ENCODE measurements around the gene PRDM4.

GRCh38 chr12:107730618-107731341 lies 30.2 kb downstream of the PRDM4 start:
- no peak for TF ChIP-seq CTCF (IDR thresholded peaks at IDR 0.05)
- TF ChIP-seq POLR2AphosphoS5 (IDR thresholded peaks at IDR 0.05), result no peak
